Measurements from ENCODE around the gene SLCO4A1.
"Not testable (repeated sequence)": the region's sequence is repeated elsewhere in the genome, so short reads cannot be mapped to it uniquely, and the experiment has no call there.

SLCO4A1 gene

DNA sequence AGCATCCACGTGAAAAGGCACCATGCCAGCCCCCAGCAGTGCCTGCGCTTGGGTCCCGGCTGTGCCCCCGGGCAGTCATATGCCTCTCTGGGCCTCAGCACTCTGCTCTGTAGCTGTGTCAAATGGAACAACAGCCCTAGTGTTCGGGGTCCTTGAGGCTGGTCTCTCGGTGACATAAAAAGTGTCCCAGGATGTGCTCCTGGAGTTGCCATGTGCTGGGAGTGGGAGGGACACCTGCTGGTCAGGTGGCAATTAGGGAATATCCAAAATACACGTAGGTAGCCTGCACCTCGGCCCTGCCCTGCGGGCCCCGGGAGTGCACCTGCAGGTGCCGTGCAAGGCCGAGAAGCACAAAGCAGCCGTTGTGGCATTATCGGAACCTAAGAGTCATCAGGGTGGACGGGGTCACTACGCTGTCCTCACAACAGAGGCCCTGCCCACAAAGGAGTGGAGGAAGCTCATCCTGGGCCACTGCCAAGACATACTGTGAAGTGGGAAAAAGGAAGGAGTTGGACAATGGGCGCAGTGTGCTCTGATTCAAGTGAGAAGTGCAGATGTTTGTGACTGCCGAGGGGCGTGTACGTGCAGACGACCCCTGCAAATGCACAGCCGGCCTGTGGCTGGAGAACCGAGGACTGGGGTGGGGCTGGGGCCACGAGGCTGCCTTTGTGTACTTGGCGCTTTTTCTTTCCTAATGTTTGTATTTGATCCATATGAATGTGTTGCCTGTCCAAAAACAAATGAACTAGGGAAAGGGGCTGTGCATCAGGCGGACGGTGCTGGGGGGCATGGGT, 24.6 kb downstream of the SLCO4A1 start:
- FAIRE-seq: no peak

DNA sequence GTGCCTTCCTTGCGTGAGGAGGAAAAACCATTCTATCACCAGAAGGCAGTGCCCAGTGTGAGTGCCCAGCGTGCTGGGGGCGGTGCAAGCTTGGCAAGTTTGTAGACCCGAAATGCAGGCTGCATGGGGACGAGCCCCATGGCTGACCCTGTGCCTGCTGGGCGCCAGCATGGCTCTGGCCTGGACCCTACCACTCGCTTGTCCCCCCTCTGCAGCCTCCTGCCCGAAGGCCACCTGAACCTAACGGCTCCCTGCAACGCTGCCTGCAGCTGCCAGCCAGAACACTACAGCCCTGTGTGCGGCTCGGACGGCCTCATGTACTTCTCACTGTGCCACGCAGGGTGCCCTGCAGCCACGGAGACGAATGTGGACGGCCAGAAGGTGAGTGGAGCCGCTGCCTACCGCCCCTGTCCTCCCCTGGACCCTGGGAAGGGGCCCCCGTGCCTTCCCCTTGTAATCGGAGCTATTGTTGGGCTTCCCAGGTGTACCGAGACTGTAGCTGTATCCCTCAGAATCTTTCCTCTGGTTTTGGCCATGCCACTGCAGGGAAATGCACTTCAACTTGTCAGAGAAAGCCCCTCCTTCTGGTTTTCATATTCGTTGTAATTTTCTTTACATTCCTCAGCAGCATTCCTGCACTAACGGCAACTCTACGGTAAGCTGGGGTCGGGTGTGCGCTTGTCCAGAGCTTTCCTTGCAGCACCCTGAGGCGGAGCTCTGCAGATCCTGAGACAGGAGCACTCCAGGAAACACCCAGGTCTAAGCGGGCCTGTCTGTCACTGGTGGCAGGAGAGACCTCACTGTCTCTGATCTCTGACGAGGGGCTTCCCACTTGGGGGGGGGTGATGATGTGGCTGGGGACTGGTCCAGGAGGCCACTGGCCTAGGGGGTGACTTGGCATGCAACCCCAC, 25.5 kb downstream of the SLCO4A1 start:
- no peak for FAIRE-seq

DNA sequence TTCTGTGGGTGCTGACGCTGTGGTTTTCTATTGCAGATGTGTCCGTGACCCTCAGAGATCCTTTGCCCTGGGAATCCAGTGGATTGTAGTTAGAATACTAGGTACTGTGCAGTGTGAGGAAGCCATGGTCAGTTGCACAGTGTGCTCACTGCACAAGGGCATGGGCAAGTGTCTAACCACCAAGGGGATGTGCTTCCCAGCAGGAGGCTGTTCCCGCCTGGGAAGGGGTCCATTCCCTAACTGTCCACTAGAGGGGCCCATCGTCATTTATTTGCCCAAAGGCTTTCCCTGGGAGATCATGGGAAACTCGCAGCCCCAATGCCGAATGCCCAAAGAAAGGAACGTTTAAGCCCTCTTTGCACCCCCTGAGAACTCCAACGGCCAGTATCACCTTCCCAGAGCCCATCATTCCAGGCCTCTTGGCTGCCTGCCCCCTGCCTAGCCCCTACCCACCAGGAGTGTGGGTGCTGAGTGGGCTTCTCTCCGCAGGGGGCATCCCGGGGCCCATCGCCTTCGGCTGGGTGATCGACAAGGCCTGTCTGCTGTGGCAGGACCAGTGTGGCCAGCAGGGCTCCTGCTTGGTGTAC, 26.2 kb downstream of the SLCO4A1 start:
- no peak for FAIRE-seq

DNA sequence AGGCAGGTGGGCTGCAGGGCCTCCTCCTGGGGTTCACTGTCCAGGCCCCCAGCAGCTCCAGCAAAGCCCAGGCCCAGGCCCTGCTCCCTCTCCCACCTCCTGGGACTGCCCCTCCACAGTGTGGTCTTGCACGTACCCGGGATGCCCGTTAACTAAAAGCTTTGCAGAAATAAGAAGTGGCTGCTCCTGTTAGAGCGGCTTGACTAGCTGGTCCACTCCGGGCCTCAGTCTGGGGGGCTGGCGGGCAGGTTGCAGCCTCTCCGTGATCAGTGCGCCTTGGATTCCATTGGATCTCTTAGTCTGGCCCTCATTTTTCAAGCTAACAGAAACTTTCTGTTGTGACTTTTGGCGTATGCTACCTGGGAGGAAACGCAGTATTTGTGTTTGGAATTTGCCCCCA, 26.9 kb downstream of the SLCO4A1 start:
- FAIRE-seq: no peak

DNA sequence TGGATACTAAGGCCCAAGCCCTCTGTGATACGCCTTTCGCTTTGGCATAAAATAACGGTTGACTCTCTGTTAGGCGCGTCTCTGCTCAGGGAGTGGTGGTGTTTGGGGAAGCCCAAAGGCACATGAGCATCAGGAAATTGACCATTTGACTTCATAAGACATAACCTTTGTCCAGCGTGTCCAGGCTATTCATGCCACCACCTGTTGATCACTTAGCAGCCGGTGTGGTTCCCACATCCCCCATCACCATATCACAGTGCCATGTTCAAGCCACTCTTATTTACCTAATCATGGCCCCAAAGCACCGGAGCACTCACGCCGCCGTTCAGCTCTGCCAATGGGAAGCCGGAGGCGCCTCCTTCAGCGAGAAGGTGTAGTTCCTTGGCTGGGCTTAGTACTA, 27.9 kb downstream of the SLCO4A1 start:
- FAIRE-seq: no peak

DNA sequence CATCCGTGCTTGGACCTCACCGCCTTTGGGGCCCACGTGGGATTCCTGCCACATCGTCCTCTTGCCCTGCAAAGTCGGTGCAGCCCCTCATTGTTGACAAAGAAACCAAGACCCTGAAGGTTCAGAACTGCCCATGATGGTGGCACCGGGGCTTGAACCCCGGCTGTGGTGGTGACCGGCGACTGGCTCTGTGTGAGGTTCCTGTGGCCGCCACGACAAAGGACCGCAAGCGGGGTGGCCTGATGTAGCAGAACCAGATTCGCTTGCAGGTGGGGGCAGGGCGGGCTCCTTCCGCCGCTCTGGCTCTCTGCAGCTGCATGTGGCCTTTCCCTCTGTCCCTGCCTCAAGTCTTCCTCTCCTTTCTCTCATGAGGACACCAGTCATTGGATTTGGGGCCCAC, 28.7 kb downstream of the SLCO4A1 start:
- FAIRE-seq: no peak

DNA sequence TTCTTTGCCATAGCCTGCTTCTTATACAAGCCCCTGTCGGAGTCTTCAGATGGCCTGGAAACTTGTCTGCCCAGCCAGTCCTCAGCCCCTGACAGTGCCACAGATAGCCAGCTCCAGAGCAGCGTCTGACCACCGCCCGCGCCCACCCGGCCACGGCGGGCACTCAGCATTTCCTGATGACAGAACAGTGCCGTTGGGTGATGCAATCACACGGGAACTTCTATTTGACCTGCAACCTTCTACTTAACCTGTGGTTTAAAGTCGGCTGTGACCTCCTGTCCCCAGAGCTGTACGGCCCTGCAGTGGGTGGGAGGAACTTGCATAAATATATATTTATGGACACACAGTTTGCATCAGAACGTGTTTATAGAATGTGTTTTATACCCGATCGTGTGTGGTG, 29.5 kb downstream of the SLCO4A1 start:
- FAIRE-seq: no peak

DNA sequence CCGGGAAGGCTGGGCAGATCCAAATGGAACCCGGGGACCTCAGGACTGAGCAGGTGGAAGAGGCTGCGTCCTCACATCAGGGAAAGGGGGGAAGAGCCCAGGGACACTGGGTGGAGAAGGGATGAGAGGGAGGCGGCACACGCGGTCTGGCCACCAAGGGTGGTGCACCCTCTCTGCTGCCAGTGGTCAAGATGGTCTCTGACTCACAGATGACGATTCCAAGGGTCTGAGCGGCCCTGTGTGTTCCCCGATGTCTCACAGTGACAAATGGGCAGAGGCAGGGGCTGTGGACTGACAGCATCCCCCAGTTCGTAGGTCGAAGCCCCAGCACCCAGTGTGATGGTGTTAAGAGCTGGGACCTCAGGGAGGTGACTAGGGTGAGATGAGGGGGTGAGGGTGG, 32.1 kb downstream of the SLCO4A1 start:
- FAIRE-seq: no peak

DNA sequence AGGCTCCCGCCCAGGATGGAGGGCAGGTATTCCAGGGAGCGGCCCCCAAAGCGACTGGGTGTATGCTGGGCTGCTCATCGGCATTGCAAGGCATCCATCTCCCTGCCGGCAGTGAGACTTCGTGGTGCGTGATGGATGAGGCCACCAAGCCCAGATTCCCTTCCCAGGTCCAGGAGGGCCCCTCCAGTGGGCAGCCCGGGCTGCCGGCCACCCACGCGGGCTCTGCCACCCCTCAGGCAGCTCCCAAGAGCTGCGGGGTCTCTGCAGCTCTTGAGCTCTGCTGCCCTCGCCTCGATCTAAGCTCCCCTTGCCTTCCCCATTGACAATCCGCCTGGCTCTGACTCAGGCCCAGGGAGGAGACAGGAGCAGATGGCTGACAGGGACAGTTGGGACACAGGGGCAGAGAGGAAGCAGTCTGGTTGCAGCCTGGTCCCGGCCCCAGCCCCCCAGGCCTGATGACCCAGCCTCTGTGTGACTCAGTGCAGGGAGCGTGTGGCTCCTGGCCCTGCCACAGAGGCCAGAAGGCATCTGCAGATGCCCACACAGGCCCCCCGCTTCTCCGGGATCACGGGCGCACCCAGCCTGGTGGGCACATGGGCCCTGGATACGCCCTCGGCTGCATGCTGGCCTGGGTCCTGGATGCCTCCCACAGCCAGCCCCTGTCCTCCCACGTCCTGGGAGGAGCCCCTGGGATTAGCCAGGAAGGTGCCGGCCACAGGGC, 33.0 kb downstream of the SLCO4A1 start:
- FAIRE-seq: no peak

DNA sequence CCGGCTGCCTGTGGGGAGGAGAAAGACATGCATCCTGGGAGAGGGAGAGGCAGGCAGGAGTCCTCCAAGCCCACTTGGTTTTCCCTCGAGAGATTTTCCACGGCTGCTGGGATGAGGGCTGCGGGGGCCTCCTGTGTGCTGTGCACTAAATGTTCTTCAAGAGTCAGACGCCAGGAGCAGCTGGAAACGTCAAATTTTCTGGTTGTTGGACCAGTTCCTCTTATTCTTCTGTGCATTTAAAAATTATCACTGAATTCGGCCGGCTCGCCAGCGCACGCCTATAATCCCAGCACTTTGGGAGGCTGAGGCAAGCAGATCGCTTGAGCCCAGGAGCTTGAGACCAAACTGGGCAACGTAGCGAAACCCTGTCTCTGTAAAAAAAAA, 33.6 kb downstream of the SLCO4A1 start:
- FAIRE-seq: no peak

DNA sequence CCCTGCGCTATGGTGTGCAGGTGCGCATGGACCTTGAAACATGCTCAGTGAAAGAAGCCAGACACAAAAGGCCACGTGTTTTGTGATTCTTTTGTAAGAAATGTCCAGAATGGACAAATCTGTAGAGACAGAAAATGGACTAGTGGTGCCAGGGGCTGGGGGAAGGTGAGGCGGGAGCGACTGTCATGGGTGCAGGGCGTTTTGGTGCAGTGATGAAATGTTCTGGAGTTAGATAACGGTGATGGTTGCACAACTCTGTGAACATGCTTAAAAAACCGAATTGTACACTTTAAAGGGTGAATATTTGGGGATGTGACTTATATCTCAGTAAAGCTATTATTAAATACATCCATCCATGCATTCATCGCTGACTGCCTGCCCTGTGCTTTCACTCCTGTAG, 34.7 kb downstream of the SLCO4A1 start:
- no peak for FAIRE-seq

DNA sequence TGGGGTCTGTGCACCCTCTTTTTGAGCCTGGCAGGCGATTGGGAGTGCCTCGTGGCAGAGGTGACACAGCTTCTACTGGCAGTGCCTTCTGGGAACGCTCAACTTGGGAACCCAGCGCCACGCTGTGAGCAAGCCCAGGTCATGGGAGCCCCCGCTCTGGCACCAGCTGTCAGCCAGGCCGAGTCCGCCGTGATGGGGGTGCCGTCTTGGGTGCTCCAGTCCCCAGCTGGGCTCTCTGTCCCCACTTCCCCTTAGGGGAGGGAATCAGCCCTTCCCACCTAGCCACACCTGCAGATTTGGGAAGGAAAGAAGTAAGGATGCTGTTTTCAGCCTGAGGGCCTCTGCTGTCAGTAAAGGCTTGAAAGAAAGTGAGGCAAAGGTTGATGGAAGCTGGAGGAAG, 35.4 kb downstream of the SLCO4A1 start:
- FAIRE-seq: no peak

DNA sequence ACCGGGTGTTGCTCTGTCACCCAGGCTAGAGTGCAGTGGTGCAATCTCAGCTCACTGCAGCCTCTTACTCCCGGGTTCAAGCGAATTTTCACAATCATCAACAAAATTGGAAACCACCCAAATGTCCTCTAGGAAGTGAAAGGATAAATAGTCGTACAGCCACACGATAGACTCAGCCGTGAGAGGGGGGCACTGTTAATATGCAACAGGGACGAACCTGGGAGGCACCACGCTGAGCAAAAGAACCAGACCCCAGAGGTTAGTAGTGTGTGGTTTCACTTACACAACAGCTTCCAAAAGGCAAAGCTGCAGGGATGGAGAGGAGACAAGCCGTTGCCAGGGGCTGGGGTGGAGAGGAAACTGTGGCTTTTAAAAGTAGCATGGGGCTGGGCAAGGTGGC, 36.2 kb downstream of the SLCO4A1 start:
- no peak for FAIRE-seq

DNA sequence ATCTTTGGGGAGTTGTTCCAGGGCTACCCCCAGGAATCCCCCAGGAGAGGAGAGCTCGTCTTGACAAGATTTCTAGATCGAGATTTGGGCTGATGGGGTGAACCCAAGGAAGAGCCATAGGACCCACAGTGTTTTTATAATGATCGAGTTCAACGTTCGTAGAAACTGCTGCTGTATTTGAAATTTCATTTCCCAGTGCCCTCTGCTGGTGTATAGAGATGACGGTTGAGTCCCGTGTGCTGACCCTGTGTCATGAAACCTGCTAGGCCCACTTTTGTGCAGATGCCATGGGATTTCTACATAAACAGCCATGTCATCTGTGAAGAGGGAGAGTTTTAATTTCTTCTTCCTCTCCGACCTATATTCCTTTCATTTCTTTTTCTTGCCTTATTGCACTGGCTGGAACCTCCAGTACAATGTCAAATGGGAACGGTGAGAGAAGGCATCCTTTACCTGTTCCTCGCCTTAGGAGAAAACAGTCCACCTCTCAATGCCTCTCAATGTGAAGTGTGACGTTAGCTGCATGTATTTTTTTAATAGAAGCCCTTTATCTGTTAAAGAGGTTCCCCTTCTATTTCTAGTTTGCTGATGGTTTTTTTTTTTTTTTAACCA, 37.8 kb downstream of the SLCO4A1 start:
- no peak for FAIRE-seq

DNA sequence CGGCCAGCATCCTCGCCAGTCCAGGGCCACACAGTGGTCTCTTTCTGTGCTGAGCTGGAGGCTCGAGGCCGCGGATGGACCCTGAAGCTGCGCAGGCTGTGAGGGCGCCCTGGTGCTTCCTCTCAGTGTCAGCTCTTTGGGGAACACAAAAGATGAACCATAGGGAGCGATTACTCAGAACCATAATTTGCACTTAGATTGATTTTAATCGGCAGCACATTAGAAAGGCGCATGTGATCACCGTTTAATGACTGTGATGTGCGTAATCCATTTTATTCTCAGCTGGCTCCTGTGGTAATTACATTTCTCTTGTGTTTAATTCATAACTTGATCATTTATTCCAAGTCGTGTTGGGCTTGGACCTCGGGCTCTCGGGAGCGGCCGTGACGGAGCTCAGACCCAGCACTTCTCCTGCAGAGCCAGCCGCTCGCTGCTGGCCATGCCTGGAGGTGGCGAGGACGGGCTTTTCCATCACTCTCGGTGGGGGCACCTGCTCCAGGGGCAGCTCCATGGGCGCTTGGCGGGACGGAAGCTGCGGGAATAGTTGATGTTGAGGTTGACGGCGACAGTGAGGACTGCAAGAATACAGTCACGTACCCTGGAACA, 40.7 kb downstream of the SLCO4A1 start:
- no peak for FAIRE-seq

DNA sequence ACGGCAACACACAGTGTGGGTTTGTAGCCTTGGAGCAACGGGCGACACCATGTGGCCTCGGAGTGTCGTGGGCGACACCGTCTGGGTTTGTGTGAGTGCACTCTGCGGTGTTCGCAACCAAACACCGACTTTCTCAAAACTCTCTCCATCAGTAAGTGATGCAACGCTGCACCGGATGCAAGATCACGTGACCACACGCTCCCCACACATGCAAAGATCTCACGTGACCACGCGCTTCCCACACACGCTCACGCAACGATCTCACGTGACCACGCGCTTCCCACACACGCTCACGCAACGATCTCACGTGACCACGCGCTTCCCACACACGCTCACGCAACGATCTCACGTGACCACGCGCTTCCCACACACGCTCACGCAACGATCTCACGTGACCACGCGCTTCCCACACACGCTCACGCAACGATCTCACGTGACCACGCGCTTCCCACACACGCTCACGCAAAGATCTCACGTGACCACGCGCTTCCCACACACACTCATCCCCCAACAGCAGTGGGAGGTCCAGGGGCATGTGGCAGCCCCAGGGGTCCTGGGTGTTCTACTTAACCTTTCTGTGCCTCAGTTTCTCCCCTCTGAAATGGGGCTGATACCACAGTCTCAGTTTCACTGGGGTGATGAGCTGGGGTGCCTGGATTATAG, 41.5 kb downstream of the SLCO4A1 start:
- FAIRE-seq: not testable (repeated sequence)

DNA sequence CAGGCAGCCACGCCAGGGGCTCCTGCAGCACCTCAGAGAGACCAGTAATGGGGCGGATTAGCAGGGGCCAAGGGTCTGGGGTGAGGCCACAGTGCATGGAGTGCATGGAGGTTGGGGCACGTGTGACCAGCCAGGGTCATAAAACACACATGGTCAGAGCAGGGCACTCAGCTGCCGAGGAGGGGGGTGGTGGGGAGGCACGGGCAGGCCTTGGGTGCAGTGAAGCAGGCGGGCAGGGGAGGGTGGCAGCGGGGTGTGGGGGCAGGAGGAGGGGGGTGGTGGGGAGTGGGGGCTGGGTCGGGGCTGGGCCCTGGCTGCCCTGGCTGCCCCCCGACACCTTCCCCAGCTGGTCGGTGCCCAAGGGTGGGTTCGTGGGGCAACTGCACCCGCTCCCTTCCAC, 42.7 kb downstream of the SLCO4A1 start:
- FAIRE-seq: no peak

DNA sequence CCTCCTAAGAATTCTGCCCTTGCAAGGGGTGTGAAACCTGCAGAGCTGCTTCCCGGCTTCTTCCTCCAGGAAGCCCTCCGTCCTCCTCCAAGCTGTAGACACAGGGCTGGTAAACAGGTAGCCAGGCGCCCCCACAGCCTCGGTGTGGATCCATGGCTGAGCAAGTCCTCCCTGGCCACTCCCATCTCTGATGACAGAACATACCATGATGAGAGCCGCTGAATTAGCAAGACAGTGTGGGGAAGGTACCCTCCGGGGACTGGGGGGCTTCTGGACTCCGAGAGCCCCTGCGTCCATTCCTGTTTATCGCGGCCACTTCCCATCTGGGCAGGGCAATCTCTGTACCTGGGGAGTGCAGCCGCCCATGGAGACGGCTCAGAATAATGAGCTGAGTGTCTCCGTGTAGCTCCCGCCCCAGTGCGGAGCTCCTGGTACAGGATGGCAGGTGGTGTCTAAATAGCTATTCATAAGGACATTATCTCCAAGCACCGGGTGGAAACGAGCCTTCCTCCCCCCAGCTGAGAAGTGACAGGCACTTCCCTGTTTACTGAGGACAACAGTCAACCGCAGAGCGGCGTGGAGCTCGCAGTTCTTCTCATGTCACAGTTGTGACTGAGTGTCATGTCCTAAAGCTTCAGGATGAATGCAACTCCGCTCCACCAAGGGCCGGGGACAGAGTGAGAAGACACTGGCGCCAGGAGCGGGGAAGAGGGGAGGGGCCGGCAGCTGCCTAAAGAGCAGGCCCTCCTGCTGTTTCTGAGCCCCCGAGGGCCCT, 43.7 kb downstream of the SLCO4A1 start:
- no peak for FAIRE-seq

DNA sequence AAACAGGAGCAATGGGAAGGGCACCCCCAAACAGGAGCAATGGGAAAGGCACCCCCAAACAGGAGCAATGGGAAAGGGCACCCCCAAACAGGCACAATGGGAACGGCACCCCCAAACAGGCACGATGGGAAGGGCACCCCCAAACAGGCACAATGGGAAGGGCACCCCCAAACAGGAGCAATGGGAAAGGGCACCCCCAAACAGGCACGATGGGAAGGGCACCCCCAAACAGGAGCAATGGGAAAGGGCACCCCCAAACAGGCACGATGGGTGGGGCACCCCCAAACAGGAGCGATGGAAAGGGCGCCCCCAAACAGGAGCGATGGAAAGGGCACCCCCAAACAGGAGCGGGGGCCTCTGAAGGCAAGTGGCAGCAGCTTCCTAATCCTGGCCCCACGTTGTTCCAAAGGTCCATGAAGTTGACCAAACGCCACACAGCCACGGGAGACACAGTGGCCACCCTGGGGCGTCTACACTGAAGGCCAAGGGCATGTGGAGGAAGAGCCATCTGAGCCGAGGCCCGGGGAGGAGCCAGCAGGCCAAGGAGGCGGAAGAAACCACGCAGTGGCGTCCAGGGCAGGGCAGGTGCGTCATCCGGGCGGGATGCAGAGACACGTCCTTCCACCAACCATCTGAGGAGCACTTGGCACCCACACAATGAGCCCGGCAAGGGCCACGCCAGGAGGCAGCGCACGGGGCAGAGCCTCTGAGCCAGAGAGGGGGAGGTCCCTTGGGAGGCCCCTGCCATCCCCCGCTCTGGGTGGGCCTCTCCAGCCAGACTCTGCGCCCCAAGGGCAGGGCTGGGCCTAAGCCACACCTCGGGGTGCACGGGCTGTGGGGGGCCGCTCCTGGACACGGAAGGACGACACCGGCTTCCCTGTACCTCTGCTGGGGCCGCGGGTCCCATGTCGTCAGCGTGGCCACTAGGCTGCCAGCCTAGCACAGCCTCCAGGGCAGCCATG, 44.8 kb downstream of the SLCO4A1 start:
- no peak for FAIRE-seq

DNA sequence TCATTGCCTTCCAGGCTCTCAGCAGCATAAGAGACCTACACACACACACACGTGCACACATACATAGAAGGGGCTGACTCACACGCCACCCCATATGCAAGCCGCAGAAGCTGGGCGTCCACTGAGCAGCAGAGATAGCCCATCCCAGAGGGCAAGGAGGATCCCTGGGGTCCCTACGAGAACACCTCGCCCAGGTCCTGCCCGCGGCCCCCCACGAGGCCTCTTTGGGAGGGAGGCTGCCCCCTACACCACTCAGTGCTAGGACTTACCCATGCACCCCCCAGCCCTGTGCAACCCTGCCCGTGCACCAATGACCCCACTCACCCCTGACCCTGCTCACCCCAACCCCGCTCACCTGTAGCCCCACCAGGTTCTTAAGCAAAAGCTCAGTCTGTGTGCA, 45.8 kb downstream of the SLCO4A1 start:
- no peak for FAIRE-seq

All from endometrium (tissue), 2 donors.